RPMI7951 (cell line): ENCODE results near the gene SNRNP200. TPM values are rescaled to one million over a fixed set of nuclear protein-coding genes. Genes with fewer than 3 reads are reported as not detected.

Source experiments
- DNase-seq: peaks from one replicate; pipeline ENCODE4 v3.0.0-alpha.2; 2012; ENCODE audit warnings: low read depth
- total RNA-seq: library from RNA; depleted of rRNA; stranded (reverse); fragments of >200 nt; shearing (Covaris generic); gene quantifications from 2 replicates; pipeline ENCODE4 v1.2.3, GENCODE V29; 2014

SNRNP200 gene
- total RNA-seq, 1 experiment from 2014 or later, result 46.1 TPM

GRCh38 chr2:96251721-96252292 is 53.5 kb downstream of the SNRNP200 start:
- peak; percentile 99 for DNase-seq

- DNase-seq, result no peak
These were observed 55.2 kb downstream of the SNRNP200 start for GRCh38 chr2:96250188-96250587.

GRCh38 chr2:96249654-96250053 is 55.7 kb downstream of the SNRNP200 start:
- peak; percentile 82 for DNase-seq

GRCh38 chr2:96248624-96249023 is 56.7 kb downstream of the SNRNP200 start:
- no peak for DNase-seq

- DNase-seq, result no peak
These were observed 57.5 kb downstream of the SNRNP200 start for GRCh38 chr2:96247896-96248295.

GRCh38 chr2:96247009-96247408 is 58.3 kb downstream of the SNRNP200 start:
- DNase-seq, result no peak

GRCh38 chr2:96245609-96246390 is 59.5 kb downstream of the SNRNP200 start:
- no peak for DNase-seq

- no peak for DNase-seq
These were observed 61.5 kb downstream of the SNRNP200 start for GRCh38 chr2:96243843-96244242.

- peak; percentile 88 for DNase-seq
These were observed 63.3 kb downstream of the SNRNP200 start for GRCh38 chr2:96241900-96242611.

- DNase-seq, result no peak
These were observed 64.1 kb downstream of the SNRNP200 start for GRCh38 chr2:96241227-96241626.

GRCh38 chr2:96240341-96241038 is 64.9 kb downstream of the SNRNP200 start:
- no peak for DNase-seq

- DNase-seq, result no peak
These were observed 65.5 kb downstream of the SNRNP200 start for GRCh38 chr2:96239745-96240264.

- DNase-seq, result no peak
These were observed 66.3 kb downstream of the SNRNP200 start for GRCh38 chr2:96239091-96239490.

- no peak for DNase-seq
These were observed 67.1 kb downstream of the SNRNP200 start for GRCh38 chr2:96238266-96238665.

GRCh38 chr2:96236882-96237281 is 68.5 kb downstream of the SNRNP200 start:
- DNase-seq, result no peak

GRCh38 chr2:96233880-96234316 is 71.4 kb downstream of the SNRNP200 start:
- no peak for DNase-seq

- no peak for DNase-seq
These were observed 71.9 kb downstream of the SNRNP200 start for GRCh38 chr2:96233436-96233835.

- DNase-seq, result no peak
These were observed 74.0 kb downstream of the SNRNP200 start for GRCh38 chr2:96231316-96231715.

GRCh38 chr2:96225016-96225533 is 80.3 kb downstream of the SNRNP200 start:
- no peak for DNase-seq
